Measurements from ENCODE around the gene GGA2.

Gene GGA2

GRCh38 chr16:23537390-23537789, 27.1 kb upstream of the GGA2 start:
- in situ Hi-C loops (cut with HindIII; ENCODE audit: low pct_ligation_motif_present, low sequenced_read_pairs) = no loop called here
- H3K36me3 ChIP-seq (replicated peaks) = peaks cover 28% of the 10 kb centered on the region
- H3K4me3 ChIP-seq (ENCODE audit: low read depth, low read length) = no peak overlapping the region
- no peak for DNase-seq
- no peak overlapping the region for H3K27ac ChIP-seq
- H3K27me3 ChIP-seq (replicated peaks) = no peaks in the 10 kb centered on the region
- TF ChIP-seq CTCF (IDR thresholded peaks at IDR 0.05; ENCODE audit: low read depth, low read length, missing control alignments) = no peak

DNA sequence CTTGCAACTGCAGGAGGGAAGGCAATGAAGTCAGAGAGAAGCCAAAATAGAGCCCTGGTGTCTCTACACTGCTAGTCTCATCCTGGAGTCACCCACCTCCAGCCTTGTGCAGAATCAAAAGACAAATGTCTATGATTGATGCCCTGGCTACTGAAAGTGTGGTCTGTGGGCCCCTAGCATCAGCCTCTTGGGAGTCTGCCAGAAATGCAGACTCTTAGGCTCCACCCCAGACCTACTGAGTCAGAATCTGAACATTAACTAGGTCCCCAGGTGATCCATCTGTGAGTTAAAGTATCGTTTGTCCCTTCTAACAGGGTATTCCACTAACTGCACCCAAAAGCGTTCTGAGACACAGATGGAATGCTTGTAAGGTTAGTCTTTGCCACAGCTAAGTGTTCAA, 25.6 kb upstream of the GGA2 start:
- Histone ChIP-seq H3K27ac (no peak overlapping the region), H3K4me3 (ENCODE audit: low read depth, low read length) (no peak overlapping the region), H3K27me3 (replicated peaks) (no peaks in the 10 kb centered on the region), H3K36me3 (replicated peaks) (peaks cover 31% of the 10 kb centered on the region)
- DNase-seq = no peak
- in situ Hi-C loops (cut with HindIII; ENCODE audit: low pct_ligation_motif_present, low sequenced_read_pairs) = no loop called here
- TF ChIP-seq CTCF (IDR thresholded peaks at IDR 0.05; ENCODE audit: low read depth, low read length, missing control alignments) = no peak

DNA sequence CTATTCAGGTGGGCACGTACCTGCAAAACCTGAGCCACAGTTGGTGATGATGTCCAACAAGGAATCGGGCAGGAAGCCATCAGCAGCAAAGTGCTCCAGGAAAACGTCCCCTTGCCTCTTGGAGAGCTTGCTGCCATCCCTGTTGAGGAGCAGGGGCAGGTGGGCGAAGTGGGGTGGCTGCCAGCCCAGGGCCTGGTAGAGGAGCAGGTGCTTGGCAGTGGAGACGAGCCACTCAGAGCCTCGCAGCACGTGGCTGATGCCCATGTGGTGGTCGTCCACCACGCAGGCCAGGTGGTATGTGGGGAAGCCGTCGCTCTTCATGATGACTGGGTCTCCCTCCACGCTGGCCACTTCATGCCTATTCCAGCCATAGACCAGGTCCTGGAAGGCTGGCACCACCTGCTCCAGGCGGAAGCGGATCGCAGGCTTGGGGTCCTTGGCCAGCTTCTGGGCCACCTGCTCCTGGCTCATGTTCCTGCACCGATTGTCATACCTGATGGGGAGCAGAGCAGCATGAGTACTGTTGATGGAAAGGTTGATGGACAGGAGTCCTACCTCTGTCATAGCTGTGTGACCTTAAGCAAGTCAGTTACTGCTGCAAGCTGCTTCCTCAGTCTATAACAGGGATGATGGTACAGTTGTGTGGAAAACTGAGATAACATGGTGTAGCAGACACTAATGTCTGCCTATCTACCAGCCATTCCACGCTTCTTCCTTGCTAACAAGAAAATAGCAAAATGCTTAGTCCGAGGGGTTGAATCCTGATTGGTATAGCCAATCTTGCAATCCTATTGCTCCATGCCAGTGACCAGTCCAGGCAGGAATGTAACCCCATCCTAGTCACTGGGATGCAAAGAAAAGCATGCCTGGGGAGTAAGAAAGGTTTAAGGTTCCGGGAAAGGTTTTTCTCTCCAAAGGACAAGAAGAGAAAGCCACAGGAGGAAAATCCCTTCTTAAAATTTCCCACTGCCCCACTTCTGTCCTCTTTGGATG, 24.9 kb upstream of the GGA2 start:
- Histone ChIP-seq H3K27me3 (replicated peaks) (no peaks in the 10 kb centered on the region), H3K4me3 (ENCODE audit: low read depth, low read length) (no peak overlapping the region), H3K27ac (no peak overlapping the region), H3K36me3 (replicated peaks) (peaks cover 28% of the 10 kb centered on the region)
- no peak for TF ChIP-seq CTCF (IDR thresholded peaks at IDR 0.05; ENCODE audit: low read depth, low read length, missing control alignments)
- in situ Hi-C loops (cut with HindIII; ENCODE audit: low pct_ligation_motif_present, low sequenced_read_pairs) = no loop called here
- no peak for DNase-seq

DNA sequence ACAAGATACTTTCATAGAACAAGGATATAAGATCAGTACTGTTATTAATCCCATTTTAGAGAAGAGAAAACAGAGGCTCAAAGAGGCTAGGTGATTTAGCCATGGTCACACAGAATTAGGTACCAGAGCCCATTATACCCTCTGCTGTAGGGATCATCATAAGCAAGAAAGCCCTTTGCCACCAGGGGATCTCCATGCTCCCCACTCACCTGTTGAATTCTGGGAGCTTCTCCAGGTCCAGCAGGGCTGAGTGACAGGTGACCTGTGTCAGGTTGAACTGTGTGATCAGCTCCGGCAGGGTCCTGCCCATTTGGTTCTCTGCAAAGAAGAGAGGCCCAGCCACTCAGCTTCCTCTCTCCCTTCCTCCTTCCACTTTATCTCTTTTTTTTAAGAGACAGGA, 22.2 kb upstream of the GGA2 start:
- H3K36me3 ChIP-seq (replicated peaks) = peaks cover 44% of the 10 kb centered on the region
- H3K27me3 ChIP-seq (replicated peaks) = no peaks in the 10 kb centered on the region
- no peak for DNase-seq
- H3K4me3 ChIP-seq (ENCODE audit: low read depth, low read length) = no peak overlapping the region
- in situ Hi-C loops (cut with HindIII; ENCODE audit: low pct_ligation_motif_present, low sequenced_read_pairs) = no loop called here
- no peak for TF ChIP-seq CTCF (IDR thresholded peaks at IDR 0.05; ENCODE audit: low read depth, low read length, missing control alignments)
- no peak overlapping the region for H3K27ac ChIP-seq

GRCh38 chr16:23530062-23530461, 19.8 kb upstream of the GGA2 start:
- no peak overlapping the region for H3K27ac ChIP-seq
- TF ChIP-seq CTCF (IDR thresholded peaks at IDR 0.05; ENCODE audit: low read depth, low read length, missing control alignments) = no peak
- no peaks in the 10 kb centered on the region for H3K27me3 ChIP-seq (replicated peaks)
- H3K36me3 ChIP-seq (replicated peaks) = peaks cover 47% of the 10 kb centered on the region
- no peak overlapping the region for H3K4me3 ChIP-seq (ENCODE audit: low read depth, low read length)
- no peak for DNase-seq
- in situ Hi-C loops (cut with HindIII; ENCODE audit: low pct_ligation_motif_present, low sequenced_read_pairs) = no loop called here

Data from brain microvascular endothelial cell (primary cell).